CD4-positive, alpha-beta memory T cell (primary cell): Measurements from ENCODE around the gene UGT1A10. TPM values are rescaled to one million over a fixed set of nuclear protein-coding genes. Genes with fewer than 3 reads are reported as not detected.

Source experiments
- CTCF ChIA-PET: fragments of 350-600 bp; sonication (Branson Sonifier 250); formaldehyde crosslinking; loops from one replicate; lab custom pipeline; 2021; ENCODE audit warnings: inconsistent platforms; ENCODE audit not compliant: partially characterized antibody; lab: Charles Lee
- POLR2A ChIA-PET: fragments of 350-600 bp; sonication (Branson Sonifier 250); formaldehyde crosslinking; loops from one replicate; lab custom pipeline; 2021; ENCODE audit not compliant: partially characterized antibody; lab: Charles Lee
- DNase-seq, 5 donors: peaks; one replicate each; pipeline versions ENCODE4 v3.0.0 to v3.0.0-alpha.2; 2020 to 2022; ENCODE audit warnings: mixed read lengths in 1 of 5
- H3K27ac ChIP-seq: one replicate; pipeline ENCODE4 v1.7.0; 2013; ENCODE audit warnings: low read depth, low read length
- H3K27me3 ChIP-seq: 2 replicates; pipeline ENCODE4 v1.7.0; 2013; ENCODE audit warnings: mild to moderate bottlenecking, low read length, moderate library complexity; ENCODE audit not compliant: insufficient read depth
- H3K36me3 ChIP-seq: 2 replicates; pipeline ENCODE4 v1.7.0; 2013; ENCODE audit warnings: mild to moderate bottlenecking, low read length, moderate library complexity; ENCODE audit not compliant: insufficient read depth
- H3K4me1 ChIP-seq: 2 replicates; pipeline ENCODE4 v1.7.0; 2013; ENCODE audit warnings: mild to moderate bottlenecking, low read length, moderate library complexity; ENCODE audit not compliant: insufficient read depth
- H3K4me3 ChIP-seq, 2 donors: one replicate each; pipeline ENCODE4 v1.7.0; 2013; ENCODE audit warnings: low read length in 2 of 2, mild to moderate bottlenecking in 1 of 2
- H3K9me3 ChIP-seq, 2 donors: one replicate each; pipeline ENCODE4 v1.7.0; 2013; ENCODE audit warnings: low read length in 2 of 2, control low read depth in 1 of 2; ENCODE audit not compliant: control insufficient read depth in 1 of 2
- H3K27ac Mint-ChIP-seq, 7 donors: one replicate each; pipeline ENCODE4 v1.8.0; 2020 to 2021; ENCODE audit warnings: mixed read lengths in 7 of 7, mild to moderate bottlenecking in 6 of 7, inconsistent platforms in 3 of 7, moderate library complexity in 3 of 7
- H3K27me3 Mint-ChIP-seq, 2 donors: one replicate each; pipeline ENCODE4 v1.8.0; 2020 to 2021; ENCODE audit warnings: mixed read lengths in 2 of 2
- H3K36me3 Mint-ChIP-seq, 2 donors: one replicate each; pipeline ENCODE4 v1.8.0; 2020 to 2021; ENCODE audit warnings: mixed read lengths in 2 of 2, inconsistent platforms in 1 of 2, mild to moderate bottlenecking in 1 of 2
- H3K4me1 Mint-ChIP-seq, 4 donors: one replicate each; pipeline ENCODE4 v1.8.0; 2020 to 2021; ENCODE audit warnings: mixed read lengths in 4 of 4, mild to moderate bottlenecking in 1 of 4
- H3K4me3 Mint-ChIP-seq, 8 donors: one replicate each; pipeline ENCODE4 v1.8.0; 2020 to 2021; ENCODE audit warnings: mixed read lengths in 8 of 8, mild to moderate bottlenecking in 7 of 8, moderate library complexity in 6 of 8, inconsistent platforms in 3 of 8
- H3K9me3 Mint-ChIP-seq, 8 donors: one replicate each; pipeline ENCODE4 v1.8.0; 2020 to 2021; ENCODE audit warnings: mixed read lengths in 8 of 8, mild to moderate bottlenecking in 5 of 8, inconsistent platforms in 3 of 8, moderate library complexity in 1 of 8
- intact Hi-C: fragments of 100-400 bp; cut with micrococcal nuclease; formaldehyde crosslinking; loops from one replicate; pipeline ENCODE4 v1.15.1; 2023
- polyA plus RNA-seq, 2 donors: library from polyadenylated mRNA; unstranded; fragments of 300-500 nt; fragmentation: Illumina TruSeq; gene quantifications; one replicate each; pipeline ENCODE4 v1.2.3, GENCODE V29; 2021
- total RNA-seq, 2 experiments: library from RNA; stranded (reverse); gene quantifications; one replicate each; pipeline ENCODE4 v1.2.3, GENCODE V29; 2021

The UGT1A10 gene
- total and polyA plus RNA-seq, 4 experiments from 2014 or later = not detected

DNA sequence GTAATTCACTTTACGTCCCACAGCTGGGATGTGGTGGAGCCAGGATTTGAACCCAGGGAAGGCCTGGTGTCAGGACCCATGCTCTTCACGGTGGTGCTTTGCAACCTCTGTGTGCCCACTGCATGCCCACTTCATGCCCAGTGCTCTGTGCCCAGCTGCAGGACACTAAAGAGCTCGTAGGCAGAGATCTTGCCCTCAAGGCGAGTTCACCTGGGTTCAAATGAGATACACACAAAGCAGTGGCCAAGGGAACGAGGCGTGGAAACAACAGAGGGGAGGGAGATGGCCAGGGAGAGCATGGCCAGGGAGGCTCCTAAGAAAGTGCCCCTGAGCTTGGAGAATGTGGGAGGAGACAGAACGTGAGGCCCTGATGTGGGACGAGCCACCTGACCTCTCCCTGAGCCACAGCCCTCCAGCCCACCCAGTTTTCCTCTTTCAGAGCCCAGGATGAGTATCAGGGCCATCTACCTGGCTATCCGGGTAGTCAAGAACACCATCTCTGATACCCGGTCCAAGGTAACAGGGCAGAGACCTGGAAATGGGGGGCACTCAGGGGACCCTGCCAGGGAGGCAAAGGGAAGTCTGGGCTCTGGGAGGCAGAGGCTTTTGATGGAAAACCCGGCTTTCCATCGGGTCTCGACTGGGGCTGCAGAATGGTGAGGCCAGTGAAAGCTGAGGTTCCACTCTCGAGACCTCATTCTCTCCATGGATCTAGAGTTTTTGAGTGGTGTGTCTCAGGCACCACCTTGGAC, 162.3 kb downstream of the UGT1A10 start:
- DNase-seq = no peak
- Histone ChIP-seq H3K27ac (no peak overlapping the region), H3K27me3 (no peaks in the 10 kb centered on the region), H3K4me1 (no peaks in the 10 kb centered on the region), H3K4me3 (no peak overlapping the region), H3K9me3 (no peaks in the 10 kb centered on the region), H3K36me3 (no peaks in the 10 kb centered on the region)
- intact Hi-C loops = no loop called here
- H3K4me3 Mint-ChIP-seq = no peak overlapping the region
- peaks cover 10 to 13% of the 10 kb centered on the region in 2 donors for H3K27me3 Mint-ChIP-seq
- H3K4me1 Mint-ChIP-seq = no peaks in the 10 kb centered on the region
- H3K27ac Mint-ChIP-seq = peak overlapping the region in 1 of 7 donors; percentile 27
- no peaks in the 10 kb centered on the region for H3K36me3 Mint-ChIP-seq
- CTCF ChIA-PET = no interaction called here
- H3K9me3 Mint-ChIP-seq = peaks cover 0 to under 1% (median 0%) of the 10 kb centered on the region in 8 donors
- POLR2A ChIA-PET = no interaction called here

DNA sequence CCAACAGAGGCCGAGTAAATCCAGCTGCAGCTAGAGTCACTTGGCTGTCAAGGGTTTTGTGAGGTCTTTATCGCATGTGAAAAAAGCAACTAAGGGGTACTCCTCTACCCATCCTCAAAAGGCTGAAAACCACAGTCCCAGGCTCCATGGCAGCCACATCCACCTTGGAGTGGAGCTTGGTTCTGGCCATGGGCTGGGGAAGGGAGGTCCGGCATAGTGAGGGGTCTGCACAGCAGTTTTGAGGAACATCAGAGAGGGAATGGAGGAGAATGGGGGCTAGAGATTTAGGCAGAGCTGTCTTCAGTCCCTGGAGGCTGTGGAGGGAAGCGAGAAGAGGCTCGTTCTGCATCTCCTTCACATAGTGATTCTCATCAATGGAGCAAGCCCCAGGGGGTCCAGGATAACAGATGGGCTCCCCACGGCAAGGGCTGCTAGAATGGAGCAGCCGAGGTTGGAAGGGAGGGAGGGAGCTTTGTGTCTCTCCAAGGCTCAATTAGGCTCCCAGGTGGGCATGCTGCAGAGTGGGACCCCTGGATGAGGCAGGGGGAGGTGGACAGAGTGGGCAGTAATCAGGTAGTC, 162.9 kb downstream of the UGT1A10 start:
- H3K27me3 ChIP-seq = no peaks in the 10 kb centered on the region
- H3K4me3 ChIP-seq = no peak overlapping the region
- no peaks in the 10 kb centered on the region for H3K9me3 Mint-ChIP-seq
- ChIA-PET POLR2A (no interaction called here), CTCF (no interaction called here)
- no peaks in the 10 kb centered on the region for H3K4me1 ChIP-seq
- intact Hi-C loops = no loop called here
- H3K27me3 Mint-ChIP-seq = peaks cover 10 to 15% of the 10 kb centered on the region in 2 donors
- no peak overlapping the region for H3K4me3 Mint-ChIP-seq
- no peak for DNase-seq
- H3K27ac Mint-ChIP-seq = peak overlapping the region in 1 of 7 donors; percentile 27
- no peaks in the 10 kb centered on the region for H3K9me3 ChIP-seq
- no peaks in the 10 kb centered on the region for H3K4me1 Mint-ChIP-seq
- no peaks in the 10 kb centered on the region for H3K36me3 ChIP-seq
- H3K27ac ChIP-seq = no peak overlapping the region
- H3K36me3 Mint-ChIP-seq = no peaks in the 10 kb centered on the region

DNA sequence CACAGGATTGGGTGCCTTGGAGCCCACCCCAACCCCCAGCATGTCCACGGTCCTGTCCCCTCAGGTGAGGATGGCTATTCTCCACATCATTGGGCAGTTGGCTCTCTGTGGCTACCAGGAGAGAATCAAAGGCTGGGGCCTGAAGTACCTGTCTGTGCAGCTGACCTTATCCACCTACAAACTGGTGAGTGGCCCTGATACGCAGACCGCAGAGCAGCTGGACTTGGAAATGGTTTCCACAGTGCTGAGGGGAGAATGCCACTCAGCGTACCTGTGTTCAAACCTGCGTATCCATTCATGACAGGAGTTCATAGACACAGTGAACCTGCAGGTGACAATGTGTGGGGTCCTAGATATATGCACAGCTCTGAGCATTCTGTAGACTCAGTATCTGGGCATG, 163.5 kb downstream of the UGT1A10 start:
- intact Hi-C loops = no loop called here
- no peak for DNase-seq
- no peak overlapping the region for H3K4me3 Mint-ChIP-seq

DNA sequence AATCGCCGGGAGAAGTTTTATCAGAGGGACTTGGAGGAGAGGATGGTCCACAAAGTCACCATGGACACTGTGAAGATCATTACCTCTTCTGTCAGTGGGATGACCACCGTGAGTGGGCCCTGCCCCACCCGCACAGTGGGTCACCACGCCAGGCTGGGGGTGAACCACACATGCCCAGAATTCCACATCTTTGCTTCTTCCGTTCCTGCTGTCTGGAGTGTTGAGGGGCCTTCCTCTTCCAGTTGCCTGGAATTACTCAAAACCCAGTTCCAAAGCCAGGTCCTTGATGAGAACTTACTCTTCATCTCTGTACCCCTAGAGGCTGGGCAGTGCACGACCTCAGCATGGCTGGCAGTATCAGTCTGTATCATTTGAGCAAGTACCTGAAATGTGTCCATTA, 164.0 kb downstream of the UGT1A10 start:
- no peaks in the 10 kb centered on the region for H3K36me3 ChIP-seq
- H3K9me3 ChIP-seq = no peaks in the 10 kb centered on the region
- Mint-ChIP-seq H3K27me3 (peaks cover 8 to 17% of the 10 kb centered on the region in 2 donors), H3K9me3 (no peaks in the 10 kb centered on the region), H3K4me3 (no peak overlapping the region), H3K27ac (no peak overlapping the region), H3K36me3 (no peaks in the 10 kb centered on the region), H3K4me1 (no peaks in the 10 kb centered on the region)
- DNase-seq = no peak
- no peaks in the 10 kb centered on the region for H3K27me3 ChIP-seq
- no peaks in the 10 kb centered on the region for H3K4me1 ChIP-seq
- POLR2A ChIA-PET = no interaction called here
- H3K27ac ChIP-seq = no peak overlapping the region
- CTCF ChIA-PET = no interaction called here
- H3K4me3 ChIP-seq = no peak overlapping the region
- intact Hi-C loops = no loop called here

More for the DNA sequence above, 163.5 kb downstream of the UGT1A10 start:
- Histone ChIP-seq H3K4me3 (no peak overlapping the region), H3K36me3 (no peaks in the 10 kb centered on the region), H3K27me3 (no peaks in the 10 kb centered on the region), H3K27ac (no peak overlapping the region), H3K4me1 (no peaks in the 10 kb centered on the region), H3K9me3 (no peaks in the 10 kb centered on the region)
- peaks cover 10 to 17% of the 10 kb centered on the region in 2 donors for H3K27me3 Mint-ChIP-seq
- ChIA-PET POLR2A (no interaction called here), CTCF (no interaction called here)
- no peaks in the 10 kb centered on the region for H3K4me1 Mint-ChIP-seq
- no peak overlapping the region for H3K27ac Mint-ChIP-seq
- H3K9me3 Mint-ChIP-seq = no peaks in the 10 kb centered on the region
- H3K36me3 Mint-ChIP-seq = no peaks in the 10 kb centered on the region

DNA sequence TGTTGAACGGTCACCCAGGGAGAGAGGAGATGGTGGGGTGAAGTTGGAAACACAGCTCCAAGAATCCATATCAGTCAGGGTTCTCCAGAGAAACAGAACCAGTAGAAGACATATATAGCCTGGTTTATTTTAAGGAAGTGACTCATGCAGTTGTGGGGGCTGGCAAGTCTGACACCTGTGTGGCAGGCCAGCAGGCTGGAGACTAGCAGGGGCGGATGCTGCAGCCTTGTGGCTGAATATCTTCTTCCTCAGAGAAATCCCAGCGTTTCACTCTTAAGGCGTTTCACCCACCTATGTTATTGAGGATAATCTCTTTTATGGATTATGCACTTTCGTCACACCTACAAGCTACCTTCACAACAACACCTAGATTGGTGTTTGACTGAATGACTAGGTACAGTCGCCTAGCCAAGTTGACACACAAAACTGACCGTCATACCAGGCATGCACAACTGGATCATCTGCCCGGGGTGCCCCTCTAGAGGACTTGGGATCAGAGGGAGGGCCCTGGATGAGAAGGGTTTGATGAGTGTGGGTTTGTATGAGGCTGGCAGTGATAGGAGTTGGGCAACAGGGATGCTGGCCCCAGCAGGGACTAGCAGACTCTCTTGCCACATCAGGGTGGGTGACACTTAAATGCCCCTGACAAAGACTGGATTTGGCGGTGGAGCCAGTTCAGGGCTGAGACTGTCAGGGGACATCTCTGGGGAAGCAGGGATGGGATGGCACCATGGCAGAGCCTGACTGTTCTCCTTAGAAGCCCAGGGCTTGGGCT, 165.3 kb downstream of the UGT1A10 start:
- Histone ChIP-seq H3K4me3 (no peak overlapping the region), H3K36me3 (no peaks in the 10 kb centered on the region), H3K27ac (no peak overlapping the region), H3K9me3 (no peaks in the 10 kb centered on the region), H3K4me1 (no peaks in the 10 kb centered on the region), H3K27me3 (no peaks in the 10 kb centered on the region)
- POLR2A ChIA-PET = no interaction called here
- Mint-ChIP-seq H3K4me3 (no peak overlapping the region), H3K27me3 (peaks cover 8 to 17% of the 10 kb centered on the region in 2 donors), H3K9me3 (no peaks in the 10 kb centered on the region), H3K4me1 (no peaks in the 10 kb centered on the region), H3K36me3 (no peaks in the 10 kb centered on the region), H3K27ac (no peak overlapping the region)
- intact Hi-C loops = no loop called here
- CTCF ChIA-PET = no interaction called here
- DNase-seq = no peak

DNA sequence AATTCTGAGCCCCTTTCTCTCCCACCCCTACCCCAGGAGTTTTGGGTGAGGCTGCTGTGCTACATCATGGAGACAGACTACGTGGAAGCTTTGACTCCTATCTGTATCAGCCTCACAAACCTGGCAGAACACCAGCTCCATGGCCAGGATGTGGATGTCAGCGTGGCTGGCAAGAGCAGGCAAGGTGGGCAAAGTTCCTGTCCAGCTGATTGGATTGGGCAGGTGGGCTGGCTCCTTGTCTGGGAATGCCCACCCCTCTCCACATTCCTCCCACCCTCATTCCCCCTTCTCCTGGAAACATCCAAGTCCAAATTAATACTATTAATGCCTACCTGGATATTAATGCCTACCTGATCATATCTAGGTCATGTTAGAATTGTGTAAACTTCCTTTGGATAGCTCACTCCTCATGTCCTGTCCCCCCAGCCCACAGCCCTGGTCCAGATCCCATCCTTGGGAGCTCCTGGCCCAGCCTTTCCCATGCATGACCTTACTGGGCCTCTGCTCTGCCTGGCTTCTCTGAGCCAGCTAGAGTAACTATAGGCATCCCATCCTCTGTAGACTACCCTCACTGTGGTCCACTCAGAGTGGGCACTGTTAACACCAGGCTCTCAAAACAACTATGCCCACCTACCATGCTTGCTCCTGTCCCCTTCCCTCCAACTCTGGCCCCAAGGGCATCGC, 166.0 kb downstream of the UGT1A10 start:
- H3K4me3 ChIP-seq = no peak overlapping the region
- ChIA-PET CTCF (no interaction called here), POLR2A (no interaction called here)
- peaks cover 8 to 17% of the 10 kb centered on the region in 2 donors for H3K27me3 Mint-ChIP-seq
- intact Hi-C loops = no loop called here
- H3K27ac ChIP-seq = no peak overlapping the region
- H3K27ac Mint-ChIP-seq = no peak overlapping the region
- H3K36me3 Mint-ChIP-seq = no peaks in the 10 kb centered on the region
- H3K4me1 ChIP-seq = no peaks in the 10 kb centered on the region
- H3K27me3 ChIP-seq = no peaks in the 10 kb centered on the region
- H3K9me3 Mint-ChIP-seq = no peaks in the 10 kb centered on the region
- DNase-seq = no peak
- no peak overlapping the region for H3K4me3 Mint-ChIP-seq
- H3K4me1 Mint-ChIP-seq = no peaks in the 10 kb centered on the region
- no peaks in the 10 kb centered on the region for H3K36me3 ChIP-seq
- H3K9me3 ChIP-seq = no peaks in the 10 kb centered on the region
